HEK293 (cell line): ENCODE measurements around the gene DYTN.

ENCODE experiments used
- CTCF ChIA-PET: fragments of 350-600 bp; formaldehyde crosslinking; extraction: SDS; loops from one replicate; lab custom pipeline; 2021; ENCODE audit warnings: antibody characterized with exemption; lab: Yijun Ruan, JAX
- POLR2A ChIA-PET: fragments of 300-600 bp; formaldehyde crosslinking; extraction: SDS; loops from one replicate; lab custom pipeline; 2020; ENCODE audit warnings: antibody characterized with exemption, inconsistent platforms; lab: Yijun Ruan, JAX
- H3K27ac ChIP-seq: fragments of 200-500 bp; sonication (Bioruptor generic); 2 replicates; pipeline ENCODE4 v1.5.1; 2014; ENCODE audit warnings: low read depth, low read length, control low read depth, inconsistent platforms; ENCODE audit errors: extremely low read depth
- H3K36me3 ChIP-seq, 2 experiments: fragments of 200-500 bp in 1 of 2; sonication (Bioruptor generic) in 1 of 2; 1 replicate in 1 of 2; 2 replicates in 1 of 2; pipeline ENCODE4 v1.5.1; 2014 to 2017; ENCODE audit warnings: inconsistent platforms in 2 of 2, low read length in 2 of 2; ENCODE audit not compliant: control insufficient read depth in 2 of 2, insufficient read depth in 1 of 2
- H3K4me1 ChIP-seq: fragments of 200-500 bp; sonication (Bioruptor generic); 2 replicates; pipeline ENCODE4 v1.5.1; 2014; ENCODE audit warnings: mild to moderate bottlenecking, low read length, inconsistent platforms; ENCODE audit not compliant: control insufficient read depth, insufficient read depth
- H3K4me3 ChIP-seq: 2 replicates; pipeline ENCODE4 v1.5.1; 2011; ENCODE audit warnings: low read depth, mild to moderate bottlenecking, control low read depth, low read length, moderate library complexity
- H3K9me3 ChIP-seq: fragments of 200-500 bp; sonication (Bioruptor generic); 2 replicates; pipeline ENCODE4 v1.5.1; 2014; ENCODE audit warnings: low read depth, low read length, inconsistent platforms; ENCODE audit not compliant: control insufficient read depth, insufficient read depth
- HOXA7 ChIP-seq: sonication (generic); formaldehyde crosslinking; IDR thresholded peaks from 2 replicates; pipeline ENCODE4 v1.8.1; 2022; ENCODE audit warnings: missing genetic modification reagents, borderline replicate concordance
- KLF10 ChIP-seq: fragments of 450-650 bp; IDR thresholded peaks from 2 replicates; pipeline ENCODE4 v1.5.1; 2018; ENCODE audit warnings: missing biosample characterization, mild to moderate bottlenecking, missing genetic modification characterization
- MZF1 ChIP-seq: fragments of 450-650 bp; formaldehyde crosslinking; IDR thresholded peaks from 2 replicates; pipeline ENCODE4 v1.5.1; 2017; ENCODE audit warnings: missing biosample characterization, missing genetic modification characterization, borderline replicate concordance
- REPIN1 ChIP-seq: fragments of 450-650 bp; formaldehyde crosslinking; IDR thresholded peaks from 2 replicates; pipeline ENCODE4 v1.5.1; 2017; ENCODE audit warnings: missing biosample characterization, missing genetic modification characterization, low read depth
- YY2 ChIP-seq: fragments of 450-650 bp; formaldehyde crosslinking; IDR thresholded peaks from 2 replicates; pipeline ENCODE4 v1.5.1; 2016; ENCODE audit warnings: missing biosample characterization, missing genetic modification characterization
- ZFP3 ChIP-seq: fragments of 450-650 bp; formaldehyde crosslinking; IDR thresholded peaks from 2 replicates; pipeline ENCODE4 v1.5.1; 2016; ENCODE audit warnings: low read depth, missing biosample characterization, missing genetic modification characterization
- ZNF132 ChIP-seq: fragments of 450-650 bp; formaldehyde crosslinking; IDR thresholded peaks from 2 replicates; pipeline ENCODE4 v1.5.1; 2017; ENCODE audit warnings: missing biosample characterization, missing genetic modification characterization, borderline replicate concordance
- ZNF155 ChIP-seq: fragments of 450-650 bp; formaldehyde crosslinking; IDR thresholded peaks from 2 replicates; pipeline ENCODE4 v1.5.1; 2016; ENCODE audit warnings: missing biosample characterization, missing genetic modification characterization
- ZNF157 ChIP-seq: fragments of 450-650 bp; formaldehyde crosslinking; IDR thresholded peaks from 2 replicates; pipeline ENCODE4 v1.5.1; 2016; ENCODE audit warnings: missing biosample characterization, missing genetic modification characterization
- ZNF174 ChIP-seq: fragments of 450-650 bp; formaldehyde crosslinking; IDR thresholded peaks from 2 replicates; pipeline ENCODE4 v1.5.0; 2017; ENCODE audit warnings: missing biosample characterization, mild to moderate bottlenecking, missing genetic modification characterization
- ZNF350 ChIP-seq: fragments of 450-650 bp; formaldehyde crosslinking; IDR thresholded peaks from 2 replicates; pipeline ENCODE4 v1.5.0; 2017; ENCODE audit warnings: missing biosample characterization, mild to moderate bottlenecking, missing genetic modification characterization
- ZNF354C ChIP-seq: fragments of 450-650 bp; formaldehyde crosslinking; IDR thresholded peaks from 2 replicates; pipeline ENCODE4 v1.5.1; 2016; ENCODE audit warnings: missing biosample characterization, missing genetic modification characterization, low read depth, borderline replicate concordance
- ZNF501 ChIP-seq: fragments of 450-650 bp; formaldehyde crosslinking; IDR thresholded peaks from 2 replicates; pipeline ENCODE4 v1.5.1; 2016; ENCODE audit warnings: missing biosample characterization, missing genetic modification characterization
- ZNF521 ChIP-seq: fragments of 450-650 bp; formaldehyde crosslinking; IDR thresholded peaks from 2 replicates; pipeline ENCODE4 v1.5.1; 2017; ENCODE audit warnings: missing biosample characterization, mild to moderate bottlenecking, missing genetic modification characterization
- ZNF544 ChIP-seq: fragments of 450-650 bp; formaldehyde crosslinking; IDR thresholded peaks from 2 replicates; pipeline ENCODE4 v1.5.0; 2017; ENCODE audit warnings: missing biosample characterization, missing genetic modification characterization
- ZNF548 ChIP-seq: fragments of 450-650 bp; formaldehyde crosslinking; IDR thresholded peaks from 2 replicates; pipeline ENCODE4 v1.5.1; 2016; ENCODE audit warnings: missing biosample characterization, missing genetic modification characterization
- ZNF560 ChIP-seq: fragments of 450-650 bp; formaldehyde crosslinking; IDR thresholded peaks from 2 replicates; pipeline ENCODE4 v1.5.1; 2017; ENCODE audit warnings: missing biosample characterization, missing genetic modification characterization, borderline replicate concordance
- ZNF658 ChIP-seq: fragments of 450-650 bp; formaldehyde crosslinking; IDR thresholded peaks from 2 replicates; pipeline ENCODE4; 2016; ENCODE audit warnings: missing biosample characterization, missing genetic modification characterization
- ZXDB ChIP-seq: fragments of 450-650 bp; formaldehyde crosslinking; IDR thresholded peaks from 2 replicates; pipeline ENCODE4 v1.5.1; 2016; ENCODE audit warnings: missing biosample characterization, missing genetic modification characterization
- TF ChIP-seq, protein P1 (sequence below): fragments of 450-650 bp; formaldehyde crosslinking; IDR thresholded peaks from 2 replicates; pipeline ENCODE4 v1.5.1; 2016; ENCODE audit warnings: missing biosample characterization, missing genetic modification characterization
- TF ChIP-seq, protein P2 (sequence below): fragments of 450-650 bp; formaldehyde crosslinking; IDR thresholded peaks from 2 replicates; pipeline ENCODE4 v1.5.1; 2016; ENCODE audit warnings: missing biosample characterization, missing genetic modification characterization

DYTN gene

DNA sequence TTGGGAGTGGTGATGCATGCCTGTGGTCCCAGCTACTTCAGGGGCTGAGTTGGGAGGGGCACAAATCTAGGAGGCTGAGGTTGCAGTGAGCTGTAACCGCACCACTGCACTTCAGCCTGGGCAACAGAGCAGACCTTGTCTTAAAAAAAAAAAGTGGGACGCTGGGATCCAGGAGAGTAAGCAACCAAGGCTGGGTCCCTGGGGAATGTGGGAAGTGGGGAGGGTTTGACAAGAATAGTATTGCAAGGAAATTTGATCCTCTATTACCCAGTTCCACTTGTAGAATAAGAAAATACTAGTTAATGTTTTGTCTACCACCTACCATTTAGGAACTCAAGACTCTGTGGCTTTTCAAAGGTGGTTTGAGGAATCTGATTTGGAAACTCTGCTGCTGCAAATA lies 21.1 kb upstream of the DYTN start (continued):
- TF ChIP-seq ZNF560 (tag by site-specific recombination) (no peak), ZNF544 (no peak), ZNF548 (tag by site-specific recombination) (no peak)

DNA sequence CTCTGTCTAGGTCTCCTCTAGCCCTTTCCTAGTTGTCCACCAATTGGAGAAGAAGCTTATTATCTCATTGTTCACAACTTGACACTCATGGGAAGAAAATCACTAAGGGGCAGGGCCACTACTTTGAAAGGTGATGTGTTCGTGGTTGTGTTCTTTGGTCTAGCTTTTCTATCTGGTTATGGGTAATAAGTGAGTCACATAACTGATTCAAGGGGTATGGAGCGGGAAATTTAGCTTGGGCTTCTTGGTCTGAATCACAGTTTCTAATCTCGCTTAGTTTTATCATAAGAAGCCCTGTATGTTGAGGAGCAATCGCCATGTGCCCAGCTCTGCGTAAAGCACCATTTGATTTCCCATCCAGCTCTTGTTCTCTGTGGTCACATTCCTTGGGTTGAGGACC lies 18.7 kb upstream of the DYTN start:
- Histone ChIP-seq H3K27ac (no peak overlapping the region), H3K4me1 (no peaks in the 10 kb centered on the region), H3K4me3 (no peak overlapping the region), H3K36me3 (no peaks in the 10 kb centered on the region), H3K9me3 (no peaks in the 10 kb centered on the region)
- POLR2A ChIA-PET, result no interaction called here
- TF ChIP-seq, protein P1, sequence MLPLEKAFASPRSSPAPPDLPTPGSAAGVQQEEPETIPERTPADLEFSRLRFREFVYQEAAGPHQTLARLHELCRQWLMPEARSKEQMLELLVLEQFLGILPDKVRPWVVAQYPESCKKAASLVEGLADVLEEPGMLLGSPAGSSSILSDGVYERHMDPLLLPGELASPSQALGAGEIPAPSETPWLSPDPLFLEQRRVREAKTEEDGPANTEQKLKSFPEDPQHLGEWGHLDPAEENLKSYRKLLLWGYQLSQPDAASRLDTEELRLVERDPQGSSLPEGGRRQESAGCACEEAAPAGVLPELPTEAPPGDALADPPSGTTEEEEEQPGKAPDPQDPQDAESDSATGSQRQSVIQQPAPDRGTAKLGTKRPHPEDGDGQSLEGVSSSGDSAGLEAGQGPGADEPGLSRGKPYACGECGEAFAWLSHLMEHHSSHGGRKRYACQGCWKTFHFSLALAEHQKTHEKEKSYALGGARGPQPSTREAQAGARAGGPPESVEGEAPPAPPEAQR (tag by site-specific recombination), result no peak
- TF ChIP-seq ZNF132 (tag by site-specific recombination) (no peak), ZNF354C (tag by site-specific recombination) (no peak), ZNF155 (no peak), ZFP3 (tag by site-specific recombination) (no peak)
- CTCF ChIA-PET, result no interaction called here

DNA sequence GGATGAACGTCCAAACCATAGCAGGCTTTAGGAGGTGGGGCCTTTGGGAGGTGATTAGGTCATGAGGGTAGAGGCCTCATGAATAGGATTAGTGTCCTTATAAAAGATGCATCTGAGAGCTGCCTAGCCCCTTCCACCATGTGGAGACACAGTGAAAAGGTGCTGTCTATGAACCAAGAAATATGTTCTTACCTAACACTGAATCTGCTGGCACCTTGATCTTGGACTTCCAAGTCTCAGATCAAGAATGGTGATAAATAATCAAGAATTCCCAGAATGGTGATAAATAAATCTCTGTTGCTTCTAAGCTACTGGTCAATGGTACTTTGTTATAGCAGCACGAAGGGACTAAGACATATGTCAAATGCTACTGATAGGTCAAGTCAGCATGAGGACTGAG lies 15.1 kb upstream of the DYTN start:
- TF ChIP-seq ZNF658 (tag by site-specific recombination) (no peak), ZNF521 (tag by site-specific recombination) (no peak), YY2 (tag by site-specific recombination) (no peak), REPIN1 (tag by site-specific recombination) (no peak), ZNF350 (no peak), ZNF174 (tag by site-specific recombination) (no peak), ZXDB (tag by site-specific recombination) (no peak), ZNF157 (no peak), MZF1 (tag by site-specific recombination) (no peak), HOXA7 (CRISPR knock-in tag) (no peak), KLF10 (tag by site-specific recombination) (no peak), ZNF155 (no peak), ZNF501 (no peak)
- TF ChIP-seq, protein P2, sequence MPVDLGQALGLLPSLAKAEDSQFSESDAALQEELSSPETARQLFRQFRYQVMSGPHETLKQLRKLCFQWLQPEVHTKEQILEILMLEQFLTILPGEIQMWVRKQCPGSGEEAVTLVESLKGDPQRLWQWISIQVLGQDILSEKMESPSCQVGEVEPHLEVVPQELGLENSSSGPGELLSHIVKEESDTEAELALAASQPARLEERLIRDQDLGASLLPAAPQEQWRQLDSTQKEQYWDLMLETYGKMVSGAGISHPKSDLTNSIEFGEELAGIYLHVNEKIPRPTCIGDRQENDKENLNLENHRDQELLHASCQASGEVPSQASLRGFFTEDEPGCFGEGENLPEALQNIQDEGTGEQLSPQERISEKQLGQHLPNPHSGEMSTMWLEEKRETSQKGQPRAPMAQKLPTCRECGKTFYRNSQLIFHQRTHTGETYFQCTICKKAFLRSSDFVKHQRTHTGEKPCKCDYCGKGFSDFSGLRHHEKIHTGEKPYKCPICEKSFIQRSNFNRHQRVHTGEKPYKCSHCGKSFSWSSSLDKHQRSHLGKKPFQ (tag by site-specific recombination), result no peak
- TF ChIP-seq, all 188 proteins: peak for 0
- H3K9me3 ChIP-seq, result no peaks in the 10 kb centered on the region
- H3K27ac ChIP-seq, result no peak overlapping the region
- no peak overlapping the region for H3K4me3 ChIP-seq
- no peaks in the 10 kb centered on the region for H3K36me3 ChIP-seq
- ChIA-PET CTCF (interaction anchor here (1.0 kb wide), 1 partner anchor 20 kb away, joined by 3 read pairs; no protein-coding TSS in a partner anchor), POLR2A (no interaction called here)
- H3K4me1 ChIP-seq, result no peaks in the 10 kb centered on the region
